Neuron (in vitro differentiated cells): Measurements from ENCODE around the gene NANP.
"Not testable (repeated sequence)": the region's sequence is repeated elsewhere in the genome, so short reads cannot be mapped to it uniquely, and the experiment has no call there.

Experiments
- H2AFZ ChIP-seq: one replicate; pipeline ENCODE4 v1.6.1; 2013; ENCODE audit warnings: low read depth, mild to moderate bottlenecking, inconsistent platforms, low read length, moderate library complexity
- H3K27me3 ChIP-seq: one replicate; pipeline ENCODE4 v1.6.1; 2013; ENCODE audit warnings: low read length; ENCODE audit not compliant: insufficient read depth
- H3K36me3 ChIP-seq: one replicate; pipeline ENCODE4 v1.6.1; 2013; ENCODE audit warnings: low read length; ENCODE audit not compliant: insufficient read depth
- H3K4me1 ChIP-seq: one replicate; pipeline ENCODE4 v1.6.1; 2013; ENCODE audit warnings: low read length; ENCODE audit not compliant: insufficient read depth
- H3K4me3 ChIP-seq: 2 replicates; pipeline ENCODE4 v1.5.1; 2013; ENCODE audit warnings: mild to moderate bottlenecking, low read length, moderate library complexity
- H3K9me3 ChIP-seq: one replicate; pipeline ENCODE4 v1.6.1; 2013; ENCODE audit warnings: low read length

NANP gene

GRCh38 chr20:25629816-25630499 is 6.1 kb upstream of the NANP start:
- Histone ChIP-seq H3K9me3 (peaks cover 4% of the 10 kb centered on the region), H3K4me3 (no peak overlapping the region), H3K27me3 (no peaks in the 10 kb centered on the region), H3K36me3 (peaks cover 2% of the 10 kb centered on the region), H3K4me1 (no peaks in the 10 kb centered on the region), H2AFZ (no peak overlapping the region)

GRCh38 chr20:25626779-25627178 is 3.0 kb upstream of the NANP start:
- Histone ChIP-seq H3K27me3 (no peaks in the 10 kb centered on the region), H3K36me3 (no peaks in the 10 kb centered on the region), H3K4me1 (peaks cover 8% of the 10 kb centered on the region), H2AFZ (no peak overlapping the region), H3K4me3 (no peak overlapping the region), H3K9me3 (peaks cover 4% of the 10 kb centered on the region)

- Histone ChIP-seq H3K36me3 (no peaks in the 10 kb centered on the region), H3K4me1 (peaks cover 8% of the 10 kb centered on the region), H3K9me3 (peaks cover 4% of the 10 kb centered on the region), H3K27me3 (no peaks in the 10 kb centered on the region), H3K4me3 (peak overlapping the region; percentile 64), H2AFZ (peak overlapping the region; percentile 97)
Observed at GRCh38 chr20:25624500-25624939, 706 bp upstream of the NANP start.

GRCh38 chr20:25623225-25623735 is 534 bp downstream of the NANP start:
- peak overlapping the region; percentile 97 for H2AFZ ChIP-seq
- H3K4me3 ChIP-seq = peak overlapping the region; percentile 64
- H3K9me3 ChIP-seq = no peaks in the 10 kb centered on the region
- H3K27me3 ChIP-seq = no peaks in the 10 kb centered on the region
- H3K36me3 ChIP-seq = no peaks in the 10 kb centered on the region
- H3K4me1 ChIP-seq = peaks cover 8% of the 10 kb centered on the region

- H3K36me3 ChIP-seq = no peaks in the 10 kb centered on the region
- peak overlapping the region; percentile 64 for H3K4me3 ChIP-seq
- no peaks in the 10 kb centered on the region for H3K9me3 ChIP-seq
- H3K4me1 ChIP-seq = peaks cover 8% of the 10 kb centered on the region
- H2AFZ ChIP-seq = peak overlapping the region; percentile 97
- H3K27me3 ChIP-seq = no peaks in the 10 kb centered on the region
Observed at GRCh38 chr20:25622450-25623224, 1.2 kb downstream of the NANP start.

GRCh38 chr20:25622049-25622448 is 1.8 kb downstream of the NANP start:
- Histone ChIP-seq H3K4me3 (peak overlapping the region; percentile 64), H2AFZ (no peak overlapping the region), H3K36me3 (no peaks in the 10 kb centered on the region), H3K9me3 (no peaks in the 10 kb centered on the region), H3K27me3 (no peaks in the 10 kb centered on the region), H3K4me1 (peaks cover 8% of the 10 kb centered on the region)

GRCh38 chr20:25619514-25619913 is 4.3 kb downstream of the NANP start:
- Histone ChIP-seq H3K9me3 (no peaks in the 10 kb centered on the region), H3K4me3 (no peak overlapping the region), H3K27me3 (no peaks in the 10 kb centered on the region), H3K36me3 (peaks cover 14% of the 10 kb centered on the region), H2AFZ (no peak overlapping the region), H3K4me1 (peaks cover 6% of the 10 kb centered on the region)

GRCh38 chr20:25608774-25609173 is 15.0 kb downstream of the NANP start:
- H3K27me3 ChIP-seq = no peaks in the 10 kb centered on the region
- H3K4me1 ChIP-seq = no peaks in the 10 kb centered on the region
- no peak overlapping the region for H2AFZ ChIP-seq
- no peak overlapping the region for H3K4me3 ChIP-seq
- H3K9me3 ChIP-seq = no peaks in the 10 kb centered on the region
- H3K36me3 ChIP-seq = peaks cover 2% of the 10 kb centered on the region

- Histone ChIP-seq H3K36me3 (no peaks in the 10 kb centered on the region), H3K27me3 (no peaks in the 10 kb centered on the region), H2AFZ (no peak overlapping the region), H3K4me1 (no peaks in the 10 kb centered on the region), H3K9me3 (no peaks in the 10 kb centered on the region), H3K4me3 (no peak overlapping the region)
Observed at GRCh38 chr20:25606094-25606695, 17.6 kb downstream of the NANP start.

- H3K36me3 ChIP-seq = no peaks in the 10 kb centered on the region
- no peak overlapping the region for H2AFZ ChIP-seq
- H3K27me3 ChIP-seq = no peaks in the 10 kb centered on the region
- no peaks in the 10 kb centered on the region for H3K9me3 ChIP-seq
- H3K4me3 ChIP-seq = no peak overlapping the region
- H3K4me1 ChIP-seq = no peaks in the 10 kb centered on the region
Observed at GRCh38 chr20:25605148-25605547, 18.7 kb downstream of the NANP start.

- no peaks in the 10 kb centered on the region for H3K36me3 ChIP-seq
- no peak overlapping the region for H2AFZ ChIP-seq
- H3K9me3 ChIP-seq = no peaks in the 10 kb centered on the region
- H3K4me3 ChIP-seq = no peak overlapping the region
- no peaks in the 10 kb centered on the region for H3K4me1 ChIP-seq
- H3K27me3 ChIP-seq = no peaks in the 10 kb centered on the region
Observed at GRCh38 chr20:25604611-25605010, 19.2 kb downstream of the NANP start.

- H3K4me3 ChIP-seq, H2AFZ ChIP-seq, H3K9me3 ChIP-seq, H3K4me1 ChIP-seq, H3K36me3 ChIP-seq, H3K27me3 ChIP-seq: not testable (repeated sequence)
Observed at GRCh38 chr20:25602914-25603309, 20.9 kb downstream of the NANP start.

- H3K27me3 ChIP-seq, H2AFZ ChIP-seq, H3K4me3 ChIP-seq, H3K36me3 ChIP-seq, H3K4me1 ChIP-seq, H3K9me3 ChIP-seq: not testable (repeated sequence)
Observed at GRCh38 chr20:25602191-25602913, 21.5 kb downstream of the NANP start.
